ENCODE data around the gene FAM89A. TPM values are rescaled to one million over a fixed set of nuclear protein-coding genes. Genes with fewer than 3 reads are reported as not detected.

Gene FAM89A
- polyA plus RNA-seq, 1 of the 3 experiments (the other 2 are of a cell fraction): 2.7 TPM

DNA sequence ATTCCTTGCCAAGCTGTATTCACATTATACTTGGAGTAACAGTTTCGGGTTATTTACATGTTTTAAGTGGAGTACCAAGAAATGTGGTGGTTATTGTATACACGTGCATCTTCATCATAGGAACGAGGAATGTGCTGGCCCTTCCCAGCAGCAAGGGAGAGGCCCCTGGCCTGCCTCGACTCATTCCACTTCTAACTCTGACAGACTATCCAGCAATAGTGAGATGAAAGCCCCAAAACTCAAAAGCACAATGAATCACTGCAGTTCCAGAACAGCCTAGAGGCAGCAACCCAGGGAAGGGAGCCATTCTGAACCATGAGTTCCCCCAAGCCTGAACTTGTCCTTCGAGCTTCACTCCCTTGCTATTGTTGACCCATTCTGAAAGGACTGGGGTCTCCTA is 23.1 kb downstream of the FAM89A start:
- no peaks in the 10 kb centered on the region for H3K79me2 ChIP-seq (ENCODE audit: insufficient read depth)
- POLR2A ChIA-PET: no interaction called here

More for the DNA sequence above, 23.1 kb downstream of the FAM89A start:
- Histone ChIP-seq H4K20me1 (ENCODE audit: insufficient read depth) (no peaks in the 10 kb centered on the region), H3K4me2 (no peak overlapping the region), H3F3A (replicated peaks; ENCODE audit: insufficient read depth) (no peaks in the 10 kb centered on the region), H3K9ac (no peak overlapping the region), H3K4me1 (ENCODE audit: control insufficient read depth in 1 of 2, insufficient read depth in 2 of 2, low read depth in 1 of 2, low read length in 1 of 2) (no peaks in the 10 kb centered on the region), H3K9me3 (no peaks in the 10 kb centered on the region), H3K27me3 (ENCODE audit: insufficient read depth) (no peaks in the 10 kb centered on the region), H2AFZ (ENCODE audit: low read depth) (no peak overlapping the region), H3K9me2 (no peaks in the 10 kb centered on the region), H3K27ac (ENCODE audit: low read depth in 2 of 2, low read length in 1 of 2) (no peak overlapping the region), H3K4me3 (ENCODE audit: low read depth in 2 of 2, low read length in 1 of 2) (no peak overlapping the region), H3K36me3 (replicated peaks in 1 of 2; ENCODE audit: control insufficient read depth in 1 of 2, insufficient read depth in 2 of 2, low read length in 1 of 2) (no peaks in the 10 kb centered on the region)
- CTCF ChIA-PET: interaction anchor here (0.9 kb wide), 1 partner anchor 14 kb away, joined by 3 read pairs; no protein-coding TSS in a partner anchor
- DNase-seq: no peak
- TF ChIP-seq GATA2 (CRISPR knock-in tag; IDR thresholded peaks at IDR 0.05): no peak
- no peak for TF ChIP-seq NRF1 (IDR thresholded peaks at IDR 0.05; ENCODE audit: low read depth, low read length)
- no peak for TF ChIP-seq MXI1 (IDR thresholded peaks at IDR 0.05; ENCODE audit: low read depth, low read length)
- TF ChIP-seq NFIC (IDR thresholded peaks at IDR 0.05; ENCODE audit: borderline replicate concordance): no peak
- TF ChIP-seq TEAD4 (IDR thresholded peaks at IDR 0.05; ENCODE audit: borderline replicate concordance, insufficient read depth): no peak
- no peak for TF ChIP-seq EZH2phosphoT487 (IDR thresholded peaks at IDR 0.05; ENCODE audit: borderline replicate concordance, low read depth)
- TF ChIP-seq, protein P1, sequence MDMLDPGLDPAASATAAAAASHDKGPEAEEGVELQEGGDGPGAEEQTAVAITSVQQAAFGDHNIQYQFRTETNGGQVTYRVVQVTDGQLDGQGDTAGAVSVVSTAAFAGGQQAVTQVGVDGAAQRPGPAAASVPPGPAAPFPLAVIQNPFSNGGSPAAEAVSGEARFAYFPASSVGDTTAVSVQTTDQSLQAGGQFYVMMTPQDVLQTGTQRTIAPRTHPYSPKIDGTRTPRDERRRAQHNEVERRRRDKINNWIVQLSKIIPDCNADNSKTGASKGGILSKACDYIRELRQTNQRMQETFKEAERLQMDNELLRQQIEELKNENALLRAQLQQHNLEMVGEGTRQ (IDR thresholded peaks at IDR 0.05; ENCODE audit: borderline replicate concordance, low read depth, low read length): no peak
- TF ChIP-seq, protein P2, sequence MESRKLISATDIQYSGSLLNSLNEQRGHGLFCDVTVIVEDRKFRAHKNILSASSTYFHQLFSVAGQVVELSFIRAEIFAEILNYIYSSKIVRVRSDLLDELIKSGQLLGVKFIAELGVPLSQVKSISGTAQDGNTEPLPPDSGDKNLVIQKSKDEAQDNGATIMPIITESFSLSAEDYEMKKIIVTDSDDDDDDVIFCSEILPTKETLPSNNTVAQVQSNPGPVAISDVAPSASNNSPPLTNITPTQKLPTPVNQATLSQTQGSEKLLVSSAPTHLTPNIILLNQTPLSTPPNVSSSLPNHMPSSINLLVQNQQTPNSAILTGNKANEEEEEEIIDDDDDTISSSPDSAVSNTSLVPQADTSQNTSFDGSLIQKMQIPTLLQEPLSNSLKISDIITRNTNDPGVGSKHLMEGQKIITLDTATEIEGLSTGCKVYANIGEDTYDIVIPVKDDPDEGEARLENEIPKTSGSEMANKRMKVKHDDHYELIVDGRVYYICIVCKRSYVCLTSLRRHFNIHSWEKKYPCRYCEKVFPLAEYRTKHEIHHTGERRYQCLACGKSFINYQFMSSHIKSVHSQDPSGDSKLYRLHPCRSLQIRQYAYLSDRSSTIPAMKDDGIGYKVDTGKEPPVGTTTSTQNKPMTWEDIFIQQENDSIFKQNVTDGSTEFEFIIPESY (IDR thresholded peaks at IDR 0.05; ENCODE audit: borderline replicate concordance, low read depth): no peak
- TF ChIP-seq CHD2 (IDR thresholded peaks at IDR 0.05; ENCODE audit: low read length, partially characterized antibody): no peak
- TF ChIP-seq FOXJ3 (CRISPR knock-in tag; IDR thresholded peaks at IDR 0.05): no peak
- TF ChIP-seq, protein P3, sequence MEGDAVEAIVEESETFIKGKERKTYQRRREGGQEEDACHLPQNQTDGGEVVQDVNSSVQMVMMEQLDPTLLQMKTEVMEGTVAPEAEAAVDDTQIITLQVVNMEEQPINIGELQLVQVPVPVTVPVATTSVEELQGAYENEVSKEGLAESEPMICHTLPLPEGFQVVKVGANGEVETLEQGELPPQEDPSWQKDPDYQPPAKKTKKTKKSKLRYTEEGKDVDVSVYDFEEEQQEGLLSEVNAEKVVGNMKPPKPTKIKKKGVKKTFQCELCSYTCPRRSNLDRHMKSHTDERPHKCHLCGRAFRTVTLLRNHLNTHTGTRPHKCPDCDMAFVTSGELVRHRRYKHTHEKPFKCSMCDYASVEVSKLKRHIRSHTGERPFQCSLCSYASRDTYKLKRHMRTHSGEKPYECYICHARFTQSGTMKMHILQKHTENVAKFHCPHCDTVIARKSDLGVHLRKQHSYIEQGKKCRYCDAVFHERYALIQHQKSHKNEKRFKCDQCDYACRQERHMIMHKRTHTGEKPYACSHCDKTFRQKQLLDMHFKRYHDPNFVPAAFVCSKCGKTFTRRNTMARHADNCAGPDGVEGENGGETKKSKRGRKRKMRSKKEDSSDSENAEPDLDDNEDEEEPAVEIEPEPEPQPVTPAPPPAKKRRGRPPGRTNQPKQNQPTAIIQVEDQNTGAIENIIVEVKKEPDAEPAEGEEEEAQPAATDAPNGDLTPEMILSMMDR (IDR thresholded peaks at IDR 0.05): no peak
- TF ChIP-seq, protein P4, sequence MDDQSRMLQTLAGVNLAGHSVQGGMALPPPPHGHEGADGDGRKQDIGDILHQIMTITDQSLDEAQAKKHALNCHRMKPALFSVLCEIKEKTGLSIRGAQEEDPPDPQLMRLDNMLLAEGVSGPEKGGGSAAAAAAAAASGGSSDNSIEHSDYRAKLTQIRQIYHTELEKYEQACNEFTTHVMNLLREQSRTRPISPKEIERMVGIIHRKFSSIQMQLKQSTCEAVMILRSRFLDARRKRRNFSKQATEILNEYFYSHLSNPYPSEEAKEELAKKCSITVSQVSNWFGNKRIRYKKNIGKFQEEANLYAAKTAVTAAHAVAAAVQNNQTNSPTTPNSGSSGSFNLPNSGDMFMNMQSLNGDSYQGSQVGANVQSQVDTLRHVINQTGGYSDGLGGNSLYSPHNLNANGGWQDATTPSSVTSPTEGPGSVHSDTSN (IDR thresholded peaks at IDR 0.05): no peak
- TF ChIP-seq RXRA (IDR thresholded peaks at IDR 0.05; ENCODE audit: borderline replicate concordance, low read depth): no peak
- TF ChIP-seq, protein P5, sequence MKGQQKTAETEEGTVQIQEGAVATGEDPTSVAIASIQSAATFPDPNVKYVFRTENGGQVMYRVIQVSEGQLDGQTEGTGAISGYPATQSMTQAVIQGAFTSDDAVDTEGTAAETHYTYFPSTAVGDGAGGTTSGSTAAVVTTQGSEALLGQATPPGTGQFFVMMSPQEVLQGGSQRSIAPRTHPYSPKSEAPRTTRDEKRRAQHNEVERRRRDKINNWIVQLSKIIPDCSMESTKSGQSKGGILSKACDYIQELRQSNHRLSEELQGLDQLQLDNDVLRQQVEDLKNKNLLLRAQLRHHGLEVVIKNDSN (IDR thresholded peaks at IDR 0.05; ENCODE audit: borderline replicate concordance, low read depth): no peak
- no peak for TF ChIP-seq TAF1 (IDR thresholded peaks at IDR 0.05; ENCODE audit: borderline replicate concordance, low read depth, low read length)
- TF ChIP-seq, protein P6, sequence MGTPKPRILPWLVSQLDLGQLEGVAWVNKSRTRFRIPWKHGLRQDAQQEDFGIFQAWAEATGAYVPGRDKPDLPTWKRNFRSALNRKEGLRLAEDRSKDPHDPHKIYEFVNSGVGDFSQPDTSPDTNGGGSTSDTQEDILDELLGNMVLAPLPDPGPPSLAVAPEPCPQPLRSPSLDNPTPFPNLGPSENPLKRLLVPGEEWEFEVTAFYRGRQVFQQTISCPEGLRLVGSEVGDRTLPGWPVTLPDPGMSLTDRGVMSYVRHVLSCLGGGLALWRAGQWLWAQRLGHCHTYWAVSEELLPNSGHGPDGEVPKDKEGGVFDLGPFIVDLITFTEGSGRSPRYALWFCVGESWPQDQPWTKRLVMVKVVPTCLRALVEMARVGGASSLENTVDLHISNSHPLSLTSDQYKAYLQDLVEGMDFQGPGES (IDR thresholded peaks at IDR 0.05; ENCODE audit: low read depth, low read length): no peak
- no peak for TF ChIP-seq SIN3A (IDR thresholded peaks at IDR 0.05; ENCODE audit: borderline replicate concordance, low read depth, low read length)
- TF ChIP-seq, protein P7, sequence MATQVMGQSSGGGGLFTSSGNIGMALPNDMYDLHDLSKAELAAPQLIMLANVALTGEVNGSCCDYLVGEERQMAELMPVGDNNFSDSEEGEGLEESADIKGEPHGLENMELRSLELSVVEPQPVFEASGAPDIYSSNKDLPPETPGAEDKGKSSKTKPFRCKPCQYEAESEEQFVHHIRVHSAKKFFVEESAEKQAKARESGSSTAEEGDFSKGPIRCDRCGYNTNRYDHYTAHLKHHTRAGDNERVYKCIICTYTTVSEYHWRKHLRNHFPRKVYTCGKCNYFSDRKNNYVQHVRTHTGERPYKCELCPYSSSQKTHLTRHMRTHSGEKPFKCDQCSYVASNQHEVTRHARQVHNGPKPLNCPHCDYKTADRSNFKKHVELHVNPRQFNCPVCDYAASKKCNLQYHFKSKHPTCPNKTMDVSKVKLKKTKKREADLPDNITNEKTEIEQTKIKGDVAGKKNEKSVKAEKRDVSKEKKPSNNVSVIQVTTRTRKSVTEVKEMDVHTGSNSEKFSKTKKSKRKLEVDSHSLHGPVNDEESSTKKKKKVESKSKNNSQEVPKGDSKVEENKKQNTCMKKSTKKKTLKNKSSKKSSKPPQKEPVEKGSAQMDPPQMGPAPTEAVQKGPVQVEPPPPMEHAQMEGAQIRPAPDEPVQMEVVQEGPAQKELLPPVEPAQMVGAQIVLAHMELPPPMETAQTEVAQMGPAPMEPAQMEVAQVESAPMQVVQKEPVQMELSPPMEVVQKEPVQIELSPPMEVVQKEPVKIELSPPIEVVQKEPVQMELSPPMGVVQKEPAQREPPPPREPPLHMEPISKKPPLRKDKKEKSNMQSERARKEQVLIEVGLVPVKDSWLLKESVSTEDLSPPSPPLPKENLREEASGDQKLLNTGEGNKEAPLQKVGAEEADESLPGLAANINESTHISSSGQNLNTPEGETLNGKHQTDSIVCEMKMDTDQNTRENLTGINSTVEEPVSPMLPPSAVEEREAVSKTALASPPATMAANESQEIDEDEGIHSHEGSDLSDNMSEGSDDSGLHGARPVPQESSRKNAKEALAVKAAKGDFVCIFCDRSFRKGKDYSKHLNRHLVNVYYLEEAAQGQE (IDR thresholded peaks at IDR 0.05; ENCODE audit: low read depth, low read length): no peak
- TF ChIP-seq FOSL2 (IDR thresholded peaks at IDR 0.05; ENCODE audit: borderline replicate concordance, low read depth): no peak
- no peak for TF ChIP-seq ELF1 (IDR thresholded peaks at IDR 0.05)
- WGBS (ENCODE audit: low lambda C conversion rate): 64% methylated on average over 5 of the region's 5 CpGs
